GM19351 (cell line): ENCODE data around the gene PCDHB10.

Experiments used
- ATAC-seq: cut with Tn5 transposase; IDR thresholded peaks from one replicate; pipeline ENCODE4 v1.9.1; 2021; ENCODE audit warnings: mild to moderate bottlenecking, moderate library complexity; ENCODE audit not compliant: unreplicated experiment

The PCDHB10 gene

DNA sequence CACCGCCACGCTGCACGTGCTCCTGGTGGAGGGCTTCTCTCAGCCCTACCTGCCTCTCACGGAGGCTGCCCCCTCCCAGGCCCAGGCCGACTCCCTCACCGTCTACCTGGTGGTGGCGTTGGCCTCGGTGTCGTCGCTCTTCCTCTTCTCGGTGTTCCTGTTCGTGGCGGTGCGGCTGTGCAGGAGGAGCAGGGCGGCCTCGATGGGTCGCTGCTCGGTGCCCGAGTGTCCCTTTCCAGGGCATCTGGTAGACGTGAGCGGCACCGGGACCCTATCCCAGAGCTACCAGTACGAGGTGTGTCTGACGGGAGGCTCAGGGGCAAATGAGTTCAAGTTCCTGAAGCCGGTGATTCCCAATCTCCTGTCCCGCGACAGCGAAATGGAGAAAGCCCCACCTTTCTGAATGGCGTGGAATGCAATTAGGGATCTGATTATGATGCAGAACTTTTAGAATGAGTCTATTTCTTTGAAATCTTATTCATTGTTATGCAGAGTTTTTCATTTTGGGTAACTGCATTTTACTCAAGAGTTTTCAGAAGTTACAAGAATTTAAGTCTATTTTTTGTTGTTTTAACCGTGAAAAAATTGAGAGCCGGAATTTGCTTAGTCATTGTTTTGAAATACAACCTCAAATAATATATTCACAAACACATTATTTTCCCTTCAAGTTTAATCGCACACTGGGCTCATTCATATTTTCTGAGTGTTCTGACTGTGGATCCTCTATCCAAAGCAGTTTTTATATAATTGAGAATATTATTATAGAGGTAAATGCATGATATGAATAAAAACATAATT is 44.6 kb downstream of the PCDHB10 start:
- no peak for ATAC-seq

DNA sequence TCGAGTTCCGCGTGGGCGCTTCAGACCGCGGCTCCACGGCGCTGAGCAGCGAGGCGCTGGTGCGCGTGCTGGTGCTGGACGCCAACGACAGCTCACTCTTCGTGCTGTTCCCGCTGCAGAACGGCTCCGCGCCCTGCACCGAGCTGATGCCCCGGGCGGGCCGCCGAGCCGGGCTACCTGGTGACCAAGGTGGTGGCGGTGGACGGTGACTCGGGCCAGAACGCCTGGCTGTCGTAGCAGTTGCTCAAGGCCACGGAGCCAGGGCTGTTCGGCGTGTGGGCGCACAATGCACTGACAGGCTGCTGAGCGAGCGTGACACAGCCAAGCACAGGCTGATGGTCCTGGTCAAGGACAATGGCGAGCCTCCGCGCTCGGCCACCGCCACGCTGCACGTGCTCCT is 49.3 kb downstream of the PCDHB10 start:
- ATAC-seq = no peak
